ENCODE results near the gene MAP3K6. TPM values are rescaled to one million over a fixed set of nuclear protein-coding genes. Genes with fewer than 3 reads are reported as not detected.

Gene MAP3K6
- total RNA-seq, 4 donors from 2014 or later = 82.2 to 122 (median 101) TPM

- TF ChIP-seq CTCF (IDR thresholded peaks at IDR 0.05) (peak; percentile 21 to 75 (median 38)), POLR2A (IDR thresholded peaks at IDR 0.05) (peak; percentile 26 to 47), EP300 (IDR thresholded peaks at IDR 0.05) (peak; percentile 95 to 98)
- Histone ChIP-seq H3K27ac (peak within 1 kb of the TSS in 3 of 4 donors; percentile 57 to 91 (median 90)), H3K27me3 (no peaks in the 10 kb centered on the region), H3K4me1 (peaks cover 0 to 53% (median 18%) of the 10 kb centered on the region in 4 donors), H3K9me3 (no peaks in the 10 kb centered on the region), H3K4me3 (peak within 1 kb of the TSS; percentile 71 to 89 (median 85)), H3K36me3 (peaks cover 0 to 23% (median 4%) of the 10 kb centered on the region in 3 donors)
- 0% methylated on average over 16 to 42 of the region's 67 CpGs for WGBS, 2 donors
- DNase-seq (ENCODE audit: low spot score in 2 of 2) = peak; percentile 91 to 92
Measured at GRCh38 chr1:27321813-27322568, 44.8 kb downstream of the MAP3K6 start, which contains the start of gene TMEM222. TSS of gene TMEM222 (plus strand) at chr1:27322163. CDS start at chr1:27322198, 35 bp downstream.

- Histone ChIP-seq H3K36me3 (no peaks in the 10 kb centered on the region), H3K4me1 (peaks cover 0 to 22% (median 10%) of the 10 kb centered on the region in 4 donors), H3K27me3 (no peaks in the 10 kb centered on the region), H3K4me3 (no peak overlapping the region), H3K27ac (no peak overlapping the region), H3K9me3 (no peaks in the 10 kb centered on the region)
- no peak for DNase-seq (ENCODE audit: low spot score in 2 of 2)
- WGBS, 2 donors = 50% methylated on average over 1 of the region's 1 CpG
- TF ChIP-seq CTCF (IDR thresholded peaks at IDR 0.05) (no peak), POLR2A (IDR thresholded peaks at IDR 0.05) (no peak), EP300 (IDR thresholded peaks at IDR 0.05) (no peak)
Measured at GRCh38 chr1:27318596-27318995, 48.2 kb downstream of the MAP3K6 start.

- peaks cover 0 to 17% (median 5%) of the 10 kb centered on the region in 4 donors for H3K4me1 ChIP-seq
- DNase-seq (ENCODE audit: low spot score in 2 of 2) = no peak
- WGBS, 2 donors = 22 to 23% methylated on average over 4 of the region's 4 CpGs
Measured at GRCh38 chr1:27318136-27318535, 48.6 kb downstream of the MAP3K6 start.

GRCh38 chr1:27316860-27317259 is 49.9 kb downstream of the MAP3K6 start:
- DNase-seq (ENCODE audit: low spot score in 2 of 2) = no peak
- Histone ChIP-seq H3K36me3 (no peaks in the 10 kb centered on the region), H3K4me1 (peaks cover 0 to 12% (median 0%) of the 10 kb centered on the region in 4 donors), H3K9me3 (no peaks in the 10 kb centered on the region), H3K27ac (no peak overlapping the region), H3K27me3 (no peaks in the 10 kb centered on the region), H3K4me3 (no peak overlapping the region)
- WGBS, 2 donors = 85 to 99% methylated on average over 5 of the region's 5 CpGs
- TF ChIP-seq CTCF (IDR thresholded peaks at IDR 0.05) = no peak
- no peak for TF ChIP-seq POLR2A (IDR thresholded peaks at IDR 0.05)
- TF ChIP-seq EP300 (IDR thresholded peaks at IDR 0.05) = no peak

More at GRCh38 chr1:27318136-27318535, 48.6 kb downstream of the MAP3K6 start:
- no peak for TF ChIP-seq POLR2A (IDR thresholded peaks at IDR 0.05)
- no peak for TF ChIP-seq CTCF (IDR thresholded peaks at IDR 0.05)
- TF ChIP-seq EP300 (IDR thresholded peaks at IDR 0.05) = no peak
- Histone ChIP-seq H3K27me3 (no peaks in the 10 kb centered on the region), H3K4me3 (no peak overlapping the region), H3K9me3 (no peaks in the 10 kb centered on the region), H3K36me3 (no peaks in the 10 kb centered on the region), H3K27ac (no peak overlapping the region)

GRCh38 chr1:27314737-27315136 is 52.0 kb downstream of the MAP3K6 start:
- Histone ChIP-seq H3K36me3 (peaks cover 0 to 16% (median 0%) of the 10 kb centered on the region in 3 donors), H3K27me3 (no peaks in the 10 kb centered on the region), H3K4me3 (no peak overlapping the region), H3K27ac (no peak overlapping the region), H3K4me1 (peaks cover 0 to 5% (median 0%) of the 10 kb centered on the region in 4 donors), H3K9me3 (no peaks in the 10 kb centered on the region)
- TF ChIP-seq CTCF (IDR thresholded peaks at IDR 0.05) (no peak), POLR2A (IDR thresholded peaks at IDR 0.05) (no peak), EP300 (IDR thresholded peaks at IDR 0.05) (no peak)
- DNase-seq (ENCODE audit: low spot score in 2 of 2) = no peak
- WGBS, 2 donors = 34% methylated on average over 2 of the region's 2 CpGs
